Rectal smooth muscle tissue (tissue), 1 donor: Measurements from ENCODE around the gene ADH1A.

Experiments
- H3K27ac ChIP-seq: one replicate; pipeline ENCODE4 v1.7.0; 2013; ENCODE audit warnings: low read depth, low read length, inconsistent platforms
- H3K27me3 ChIP-seq: one replicate; pipeline ENCODE4 v1.7.0; 2013; ENCODE audit warnings: low read length; ENCODE audit not compliant: control insufficient read depth, insufficient read depth
- H3K36me3 ChIP-seq: one replicate; pipeline ENCODE4 v1.7.0; 2013; ENCODE audit warnings: low read length; ENCODE audit not compliant: control insufficient read depth, insufficient read depth
- H3K4me1 ChIP-seq: one replicate; pipeline ENCODE4 v1.7.0; 2013; ENCODE audit warnings: low read length; ENCODE audit not compliant: control insufficient read depth, insufficient read depth
- H3K4me3 ChIP-seq: one replicate; pipeline ENCODE4 v1.7.0; 2013; ENCODE audit warnings: low read length
- H3K9ac ChIP-seq: one replicate; pipeline ENCODE4 v1.7.0; 2013; ENCODE audit warnings: low read length

Gene ADH1A

GRCh38 chr4:99315839-99316238, 25.1 kb upstream of the ADH1A start:
- no peaks in the 10 kb centered on the region for H3K4me1 ChIP-seq
- no peak overlapping the region for H3K9ac ChIP-seq
- H3K27me3 ChIP-seq: no peaks in the 10 kb centered on the region
- no peak overlapping the region for H3K4me3 ChIP-seq
- no peaks in the 10 kb centered on the region for H3K36me3 ChIP-seq
- H3K27ac ChIP-seq: no peak overlapping the region

- no peak overlapping the region for H3K9ac ChIP-seq
- no peaks in the 10 kb centered on the region for H3K4me1 ChIP-seq
- no peaks in the 10 kb centered on the region for H3K36me3 ChIP-seq
- no peak overlapping the region for H3K4me3 ChIP-seq
- H3K27me3 ChIP-seq: no peaks in the 10 kb centered on the region
- H3K27ac ChIP-seq: no peak overlapping the region
These were observed 23.4 kb upstream of the ADH1A start for GRCh38 chr4:99314211-99314610.

- Histone ChIP-seq H3K4me1 (no peaks in the 10 kb centered on the region), H3K36me3 (no peaks in the 10 kb centered on the region), H3K4me3 (no peak overlapping the region), H3K9ac (no peak overlapping the region), H3K27ac (no peak overlapping the region), H3K27me3 (no peaks in the 10 kb centered on the region)
These were observed 19.6 kb upstream of the ADH1A start for GRCh38 chr4:99310389-99310788.

GRCh38 chr4:99305638-99306400, 15.0 kb upstream of the ADH1A start:
- H3K9ac ChIP-seq: no peak overlapping the region
- H3K27me3 ChIP-seq: no peaks in the 10 kb centered on the region
- H3K4me1 ChIP-seq: no peaks in the 10 kb centered on the region
- no peaks in the 10 kb centered on the region for H3K36me3 ChIP-seq
- H3K4me3 ChIP-seq: no peak overlapping the region
- no peak overlapping the region for H3K27ac ChIP-seq

GRCh38 chr4:99301376-99302164, 10.8 kb upstream of the ADH1A start:
- Histone ChIP-seq H3K27me3 (no peaks in the 10 kb centered on the region), H3K27ac (peak overlapping the region; percentile 19), H3K4me3 (no peak overlapping the region), H3K9ac (no peak overlapping the region), H3K36me3 (no peaks in the 10 kb centered on the region), H3K4me1 (no peaks in the 10 kb centered on the region)

GRCh38 chr4:99300934-99301333, 10.1 kb upstream of the ADH1A start:
- Histone ChIP-seq H3K4me1 (no peaks in the 10 kb centered on the region), H3K27me3 (no peaks in the 10 kb centered on the region), H3K4me3 (no peak overlapping the region), H3K36me3 (no peaks in the 10 kb centered on the region), H3K9ac (no peak overlapping the region), H3K27ac (no peak overlapping the region)

GRCh38 chr4:99293357-99293756, 2.6 kb upstream of the ADH1A start:
- H3K4me3 ChIP-seq: no peak overlapping the region
- no peak overlapping the region for H3K9ac ChIP-seq
- no peaks in the 10 kb centered on the region for H3K4me1 ChIP-seq
- no peaks in the 10 kb centered on the region for H3K27me3 ChIP-seq
- no peak overlapping the region for H3K27ac ChIP-seq
- H3K36me3 ChIP-seq: no peaks in the 10 kb centered on the region

GRCh38 chr4:99285387-99285786, 5.4 kb downstream of the ADH1A start:
- Histone ChIP-seq H3K9ac (no peak overlapping the region), H3K36me3 (no peaks in the 10 kb centered on the region), H3K27me3 (no peaks in the 10 kb centered on the region), H3K4me3 (no peak overlapping the region), H3K4me1 (no peaks in the 10 kb centered on the region), H3K27ac (no peak overlapping the region)

GRCh38 chr4:99282731-99283130, 8.1 kb downstream of the ADH1A start:
- no peak overlapping the region for H3K27ac ChIP-seq
- no peaks in the 10 kb centered on the region for H3K4me1 ChIP-seq
- no peaks in the 10 kb centered on the region for H3K36me3 ChIP-seq
- H3K4me3 ChIP-seq: no peak overlapping the region
- H3K27me3 ChIP-seq: no peaks in the 10 kb centered on the region
- no peak overlapping the region for H3K9ac ChIP-seq

- H3K36me3 ChIP-seq: no peaks in the 10 kb centered on the region
- no peaks in the 10 kb centered on the region for H3K27me3 ChIP-seq
These were observed 9.5 kb downstream of the ADH1A start for GRCh38 chr4:99281261-99281660.

GRCh38 chr4:99276417-99276816, 14.4 kb downstream of the ADH1A start:
- no peak overlapping the region for H3K9ac ChIP-seq
- no peaks in the 10 kb centered on the region for H3K36me3 ChIP-seq
- no peak overlapping the region for H3K27ac ChIP-seq
- no peaks in the 10 kb centered on the region for H3K27me3 ChIP-seq
- no peaks in the 10 kb centered on the region for H3K4me1 ChIP-seq
- no peak overlapping the region for H3K4me3 ChIP-seq

More at GRCh38 chr4:99281261-99281660, 9.5 kb downstream of the ADH1A start:
- Histone ChIP-seq H3K9ac (no peak overlapping the region), H3K4me1 (no peaks in the 10 kb centered on the region), H3K4me3 (no peak overlapping the region), H3K27ac (no peak overlapping the region)

GRCh38 chr4:99275885-99276284, 14.9 kb downstream of the ADH1A start:
- Histone ChIP-seq H3K36me3 (no peaks in the 10 kb centered on the region), H3K27me3 (no peaks in the 10 kb centered on the region), H3K9ac (no peak overlapping the region), H3K27ac (no peak overlapping the region), H3K4me3 (no peak overlapping the region), H3K4me1 (no peaks in the 10 kb centered on the region)

- H3K27me3 ChIP-seq: no peaks in the 10 kb centered on the region
- H3K9ac ChIP-seq: no peak overlapping the region
- no peak overlapping the region for H3K4me3 ChIP-seq
- no peaks in the 10 kb centered on the region for H3K36me3 ChIP-seq
- H3K27ac ChIP-seq: no peak overlapping the region
- no peaks in the 10 kb centered on the region for H3K4me1 ChIP-seq
These were observed 15.7 kb downstream of the ADH1A start for GRCh38 chr4:99275050-99275449.
